Hepatocyte (in vitro differentiated cells): ENCODE data around the gene UBA5. TPM values are rescaled to one million over a fixed set of nuclear protein-coding genes. Genes with fewer than 3 reads are reported as not detected.
A peak's percentile ranks its signal among the peaks of the same experiment; 100 is the strongest.

Experiments used
- DNase-seq: peaks from one replicate; pipeline ENCODE4 v3.0.0-alpha.2; 2016; ENCODE audit warnings: low spot score
- H2AFZ ChIP-seq: fragments of 200-600 bp; sonication (generic); 2 replicates; pipeline ENCODE4 v1.6.0; 2016; ENCODE audit warnings: antibody characterized with exemption, mild to moderate bottlenecking
- H3K27ac ChIP-seq: fragments of 200-600 bp; sonication (generic); 2 replicates; pipeline ENCODE4 v1.5.1; 2016; ENCODE audit warnings: mild to moderate bottlenecking
- H3K27me3 ChIP-seq: fragments of 200-600 bp; sonication (generic); 2 replicates; pipeline ENCODE4 v1.6.1; 2016
- H3K36me3 ChIP-seq: fragments of 200-600 bp; sonication (generic); replicated peaks from 2 replicates; pipeline ENCODE4 v1.5.1; 2016; ENCODE audit warnings: low read depth; ENCODE audit not compliant: insufficient read depth
- H3K4me1 ChIP-seq: fragments of 200-600 bp; sonication (generic); 2 replicates; pipeline ENCODE4 v1.5.1; 2016; ENCODE audit warnings: mild to moderate bottlenecking, moderate library complexity; ENCODE audit not compliant: insufficient read depth
- H3K4me2 ChIP-seq: fragments of 200-600 bp; sonication (generic); 2 replicates; pipeline ENCODE4 v1.6.0; 2016
- H3K4me3 ChIP-seq: fragments of 200-600 bp; sonication (generic); 2 replicates; pipeline ENCODE4 v1.5.1; 2016; ENCODE audit warnings: mild to moderate bottlenecking
- H3K79me2 ChIP-seq: fragments of 200-600 bp; sonication (generic); 2 replicates; pipeline ENCODE4 v1.6.0; 2017; ENCODE audit warnings: mild to moderate bottlenecking
- H3K9me2 ChIP-seq: fragments of 200-600 bp; sonication (generic); replicated peaks from 2 replicates; pipeline ENCODE4 v1.6.0; 2017; ENCODE audit warnings: mild to moderate bottlenecking; ENCODE audit not compliant: insufficient read depth
- H3K9me3 ChIP-seq: fragments of 200-600 bp; sonication (generic); 2 replicates; pipeline ENCODE4 v1.5.1; 2016; ENCODE audit warnings: low read depth, mild to moderate bottlenecking
- H4K20me1 ChIP-seq: fragments of 200-600 bp; sonication (generic); 2 replicates; pipeline ENCODE4 v1.6.0; 2016; ENCODE audit warnings: mild to moderate bottlenecking; ENCODE audit not compliant: insufficient read depth, poor library complexity, severe bottlenecking
- CTCF ChIP-seq: fragments of 200-600 bp; sonication (generic); IDR thresholded peaks from 2 replicates; pipeline ENCODE4 v1.5.1; 2016; ENCODE audit warnings: antibody characterized with exemption, mild to moderate bottlenecking; ENCODE audit not compliant: poor library complexity
- EZH2 ChIP-seq: fragments of 200-600 bp; sonication (generic); IDR thresholded peaks from 2 replicates; pipeline ENCODE4 v1.6.1; 2016; ENCODE audit warnings: antibody characterized with exemption, mild to moderate bottlenecking, borderline replicate concordance
- EZH2phosphoT487 ChIP-seq: fragments of 200-600 bp; sonication (generic); IDR thresholded peaks from one replicate; pipeline ENCODE4 v1.6.1; 2018; ENCODE audit warnings: antibody characterized with exemption, mild to moderate bottlenecking, low read depth, moderate library complexity; ENCODE audit not compliant: unreplicated experiment, severe bottlenecking
- WGBS: methylation state at CpG from one replicate; pipeline ENCODE4 v1.1.6; 2016; ENCODE audit warnings: low lambda C conversion rate; ENCODE audit errors: missing lambda C conversion rate; 5-methylcytosine and 5-hydroxymethylcytosine counted together
- polyA plus RNA-seq: library from polyadenylated mRNA; unstranded; fragments of >200 nt; fragmentation: Nextera tagmentation; extraction: Ambion mirVana; gene quantifications from 2 replicates; pipeline ENCODE4 v1.2.1, GENCODE V29; 2016
- total RNA-seq: library from RNA; depleted of rRNA; stranded (reverse); fragments of >200 nt; gene quantifications from 2 replicates; pipeline ENCODE4 v1.2.3, GENCODE V29; 2014

Gene UBA5
- total and polyA plus RNA-seq, 2 experiments from 2014 or later, result 26.9 to 42.4 TPM

GRCh38 chr3:132721479-132722164 is 61.5 kb downstream of the UBA5 start:
- H3K4me3 ChIP-seq, result peak overlapping the region; percentile 94
- no peaks in the 10 kb centered on the region for H3K36me3 ChIP-seq
- peaks cover 23% of the 10 kb centered on the region for H3K4me1 ChIP-seq
- H3K9me2 ChIP-seq, result no peaks in the 10 kb centered on the region
- TF ChIP-seq EZH2phosphoT487 (no peak), EZH2 (no peak), CTCF (no peak)
- H3K27ac ChIP-seq, result peak overlapping the region; percentile 99
- H4K20me1 ChIP-seq, result peaks cover 27% of the 10 kb centered on the region
- peaks cover 32% of the 10 kb centered on the region for H3K79me2 ChIP-seq
- peak; percentile 79 for DNase-seq
- H2AFZ ChIP-seq, result peak overlapping the region; percentile 92
- peak overlapping the region; percentile 91 for H3K4me2 ChIP-seq
- H3K27me3 ChIP-seq, result no peaks in the 10 kb centered on the region
- WGBS, result 7% methylated on average over 33 of the region's 47 CpGs
- no peaks in the 10 kb centered on the region for H3K9me3 ChIP-seq

GRCh38 chr3:132722165-132723023 is 62.3 kb downstream of the UBA5 start, which contains the start of gene NPHP3:
TSS of gene NPHP3 (minus strand) at chr3:132722409. CDS start at chr3:132722355, 54 bp downstream.
- Histone ChIP-seq H3K4me2 (peak within 1 kb of the TSS; percentile 91), H3K27ac (peak within 1 kb of the TSS; percentile 99), H3K9me3 (no peaks in the 10 kb centered on the region), H2AFZ (peak within 1 kb of the TSS; percentile 92), H4K20me1 (peaks cover 27% of the 10 kb centered on the region), H3K9me2 (no peaks in the 10 kb centered on the region), H3K27me3 (no peaks in the 10 kb centered on the region), H3K4me3 (peak within 1 kb of the TSS; percentile 94), H3K36me3 (no peaks in the 10 kb centered on the region), H3K79me2 (peaks cover 32% of the 10 kb centered on the region), H3K4me1 (peaks cover 23% of the 10 kb centered on the region)
- WGBS, result 1% methylated on average over 18 of the region's 96 CpGs
- TF ChIP-seq EZH2phosphoT487 (no peak), EZH2 (no peak), CTCF (no peak)
- peak; percentile 99 for DNase-seq

GRCh38 chr3:132723024-132723950 is 63.2 kb downstream of the UBA5 start:
- no peaks in the 10 kb centered on the region for H3K9me2 ChIP-seq
- DNase-seq, result no peak
- TF ChIP-seq EZH2phosphoT487 (no peak), EZH2 (no peak), CTCF (no peak)
- no peaks in the 10 kb centered on the region for H3K27me3 ChIP-seq
- H3K4me3 ChIP-seq, result peak overlapping the region; percentile 61
- H3K79me2 ChIP-seq, result peaks cover 29% of the 10 kb centered on the region
- H3K27ac ChIP-seq, result peak overlapping the region; percentile 90
- peak overlapping the region; percentile 89 for H2AFZ ChIP-seq
- WGBS, result 18% methylated on average over 19 of the region's 19 CpGs
- H3K4me2 ChIP-seq, result peak overlapping the region; percentile 78
- no peaks in the 10 kb centered on the region for H3K9me3 ChIP-seq
- peaks cover 23% of the 10 kb centered on the region for H3K4me1 ChIP-seq
- peaks cover 27% of the 10 kb centered on the region for H4K20me1 ChIP-seq
- no peaks in the 10 kb centered on the region for H3K36me3 ChIP-seq
